ENCODE data around the gene TMEM150B. TPM values are rescaled to one million over a fixed set of nuclear protein-coding genes. Genes with fewer than 3 reads are reported as not detected.

TMEM150B gene
- polyA plus RNA-seq, 1 of the 3 experiments (the other 2 are of a cell fraction): not detected

DNA sequence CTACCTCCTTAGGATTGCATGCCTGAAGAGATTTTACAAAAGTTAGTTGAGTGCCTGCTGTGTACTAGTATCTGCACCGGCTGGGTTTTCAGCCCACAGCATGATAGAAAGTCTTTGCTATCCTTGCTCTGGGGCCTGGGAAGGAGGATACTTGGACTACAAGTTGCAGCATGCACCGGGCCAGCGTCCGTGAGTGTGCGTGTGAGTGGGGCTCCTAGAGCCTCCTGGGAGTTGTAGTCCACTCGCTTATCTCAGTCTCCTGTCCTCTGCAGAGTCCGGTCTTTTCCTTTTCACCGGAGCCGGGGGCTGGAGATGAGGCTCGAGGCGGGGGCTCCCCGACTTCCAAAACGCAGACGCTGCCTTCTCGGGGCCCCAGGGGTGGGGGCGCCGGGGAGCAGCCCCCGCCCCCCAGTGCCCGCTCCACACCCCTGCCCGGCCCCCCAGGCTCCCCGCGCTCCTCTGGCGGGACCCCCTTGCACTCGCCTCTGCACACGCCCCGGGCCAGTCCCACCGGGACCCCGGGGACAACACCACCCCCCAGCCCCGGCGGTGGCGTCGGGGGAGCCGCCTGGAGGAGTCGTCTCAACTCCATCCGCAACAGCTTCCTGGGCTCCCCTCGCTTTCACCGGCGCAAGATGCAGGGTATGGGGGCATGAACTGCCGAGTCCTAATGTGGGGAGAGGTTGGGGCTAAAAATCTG is 20.7 kb downstream of the TMEM150B start:
- 93% methylated on average over 33 of the region's 39 CpGs for WGBS (ENCODE audit: low lambda C conversion rate)
- POLR2A ChIA-PET: no interaction called here
- H3K4me2 ChIP-seq: no peak overlapping the region

GRCh38 chr19:55303477-55303876 is 21.7 kb downstream of the TMEM150B start:
- WGBS (ENCODE audit: low lambda C conversion rate): 95% methylated on average over 4 of the region's 11 CpGs
- peaks cover 24 to 39% of the 10 kb centered on the region in 2 experiments for H3K36me3 ChIP-seq (replicated peaks in 1 of 2; ENCODE audit: control insufficient read depth in 1 of 2, insufficient read depth in 2 of 2, low read length in 1 of 2)
- POLR2A ChIA-PET: no interaction called here
- H3K27ac ChIP-seq (ENCODE audit: low read depth in 2 of 2, low read length in 1 of 2): no peak overlapping the region
- H3K79me2 ChIP-seq (ENCODE audit: insufficient read depth): no peaks in the 10 kb centered on the region
- no peak overlapping the region for H2AFZ ChIP-seq (ENCODE audit: low read depth)
- no peak overlapping the region for H3K9ac ChIP-seq
- H3K4me2 ChIP-seq: no peak overlapping the region
- no peaks in the 10 kb centered on the region for H4K20me1 ChIP-seq (ENCODE audit: insufficient read depth)
- TF ChIP-seq POLR2AphosphoS5 (IDR thresholded peaks at IDR 0.05; ENCODE audit: low read depth, low read length) (no peak), EP300 (IDR thresholded peaks at IDR 0.05; ENCODE audit: borderline replicate concordance in 1 of 2, low read depth in 1 of 2, low read length in 1 of 2) (no peak), MXI1 (IDR thresholded peaks at IDR 0.05; ENCODE audit: low read depth, low read length) (no peak), FOSL2 (IDR thresholded peaks at IDR 0.05; ENCODE audit: borderline replicate concordance, low read depth) (no peak), CHD2 (IDR thresholded peaks at IDR 0.05; ENCODE audit: low read length, partially characterized antibody) (no peak), SMC3 (IDR thresholded peaks at IDR 0.05; ENCODE audit: low read depth, low read length) (no peak), TAF1 (IDR thresholded peaks at IDR 0.05; ENCODE audit: borderline replicate concordance, low read depth, low read length) (no peak), RFX5 (IDR thresholded peaks at IDR 0.05; ENCODE audit: low read length) (no peak), MEF2A (IDR thresholded peaks at IDR 0.05; ENCODE audit: borderline replicate concordance, low read depth) (no peak), FOXJ3 (CRISPR knock-in tag; IDR thresholded peaks at IDR 0.05) (no peak), GABPA (IDR thresholded peaks at IDR 0.05; ENCODE audit: low read depth) (no peak), RAD21 (IDR thresholded peaks at IDR 0.05; ENCODE audit: low read length) (no peak), RCOR1 (IDR thresholded peaks at IDR 0.05; ENCODE audit: low read length) (no peak), EZH2phosphoT487 (IDR thresholded peaks at IDR 0.05; ENCODE audit: borderline replicate concordance, low read depth) (no peak)
- TF ChIP-seq, protein P1, sequence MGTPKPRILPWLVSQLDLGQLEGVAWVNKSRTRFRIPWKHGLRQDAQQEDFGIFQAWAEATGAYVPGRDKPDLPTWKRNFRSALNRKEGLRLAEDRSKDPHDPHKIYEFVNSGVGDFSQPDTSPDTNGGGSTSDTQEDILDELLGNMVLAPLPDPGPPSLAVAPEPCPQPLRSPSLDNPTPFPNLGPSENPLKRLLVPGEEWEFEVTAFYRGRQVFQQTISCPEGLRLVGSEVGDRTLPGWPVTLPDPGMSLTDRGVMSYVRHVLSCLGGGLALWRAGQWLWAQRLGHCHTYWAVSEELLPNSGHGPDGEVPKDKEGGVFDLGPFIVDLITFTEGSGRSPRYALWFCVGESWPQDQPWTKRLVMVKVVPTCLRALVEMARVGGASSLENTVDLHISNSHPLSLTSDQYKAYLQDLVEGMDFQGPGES (IDR thresholded peaks at IDR 0.05; ENCODE audit: low read depth, low read length): no peak
- CTCF ChIA-PET: interaction anchor here (1.2 to 3.3 kb wide), 10 partner anchors 10 to 201 kb away, joined by 3 to 46 read pairs (median 16); partner anchors contain the start of genes KMT5C and TMEM150B
- no peaks in the 10 kb centered on the region for H3K9me3 ChIP-seq
- no peaks in the 10 kb centered on the region for H3K27me3 ChIP-seq (ENCODE audit: insufficient read depth)
- H3K9me2 ChIP-seq: no peaks in the 10 kb centered on the region
- no peak overlapping the region for H3K4me3 ChIP-seq (ENCODE audit: low read depth in 2 of 2, low read length in 1 of 2)
- no peak for DNase-seq
- H3F3A ChIP-seq (replicated peaks; ENCODE audit: insufficient read depth): no peaks in the 10 kb centered on the region
- peaks cover 0 to 8% of the 10 kb centered on the region in 2 experiments; a peak in 1 of 4 replicates for H3K4me1 ChIP-seq (ENCODE audit: control insufficient read depth in 1 of 2, insufficient read depth in 2 of 2, low read depth in 1 of 2, low read length in 1 of 2)

More for the DNA sequence above, 20.7 kb downstream of the TMEM150B start:
- Histone ChIP-seq H3K27ac (ENCODE audit: low read depth in 2 of 2, low read length in 1 of 2) (no peak overlapping the region), H3K27me3 (ENCODE audit: insufficient read depth) (no peaks in the 10 kb centered on the region), H3K9me3 (no peaks in the 10 kb centered on the region), H3K9ac (no peak overlapping the region), H3K79me2 (ENCODE audit: insufficient read depth) (no peaks in the 10 kb centered on the region), H3K9me2 (no peaks in the 10 kb centered on the region), H3K4me3 (ENCODE audit: low read depth in 2 of 2, low read length in 1 of 2) (no peak overlapping the region), H3K36me3 (replicated peaks in 1 of 2; ENCODE audit: control insufficient read depth in 1 of 2, insufficient read depth in 2 of 2, low read length in 1 of 2) (peaks cover 29 to 45% of the 10 kb centered on the region in 2 experiments), H3F3A (replicated peaks; ENCODE audit: insufficient read depth) (no peaks in the 10 kb centered on the region), H4K20me1 (ENCODE audit: insufficient read depth) (no peaks in the 10 kb centered on the region), H2AFZ (ENCODE audit: low read depth) (no peak overlapping the region), H3K4me1 (ENCODE audit: control insufficient read depth in 1 of 2, insufficient read depth in 2 of 2, low read depth in 1 of 2, low read length in 1 of 2) (peaks cover 0 to 8% of the 10 kb centered on the region in 2 experiments; a peak in 1 of 4 replicates)
- CTCF ChIA-PET: interaction anchor here (1.2 to 3.3 kb wide), 3 partner anchors 10 to 200 kb away, joined by 3 to 12 read pairs (median 4); no protein-coding TSS in a partner anchor
- peak; percentile 74 for DNase-seq
- TF ChIP-seq NRF1 (IDR thresholded peaks at IDR 0.05; ENCODE audit: low read depth, low read length) (no peak), FOXM1 (IDR thresholded peaks at IDR 0.05; ENCODE audit: low read depth) (no peak), EP300 (IDR thresholded peaks at IDR 0.05; ENCODE audit: borderline replicate concordance in 1 of 2, low read depth in 1 of 2, low read length in 1 of 2) (no peak)
